HG02885 (cell line): ENCODE measurements around the gene TMEM273.
A peak's percentile ranks its signal among the peaks of the same experiment; 100 is the strongest.
"Not testable (repeated sequence)": the region's sequence is repeated elsewhere in the genome, so short reads cannot be mapped to it uniquely, and the experiment has no call there.

Experiments
- ATAC-seq: cut with Tn5 transposase; IDR thresholded peaks from one replicate; pipeline ENCODE4 v1.9.1; 2021; ENCODE audit warnings: mild to moderate bottlenecking; ENCODE audit not compliant: unreplicated experiment, poor library complexity

The TMEM273 gene

GRCh38 chr10:49207113-49207512, 18.9 kb upstream of the TMEM273 start:
- ATAC-seq = peak; percentile 55

DNA sequence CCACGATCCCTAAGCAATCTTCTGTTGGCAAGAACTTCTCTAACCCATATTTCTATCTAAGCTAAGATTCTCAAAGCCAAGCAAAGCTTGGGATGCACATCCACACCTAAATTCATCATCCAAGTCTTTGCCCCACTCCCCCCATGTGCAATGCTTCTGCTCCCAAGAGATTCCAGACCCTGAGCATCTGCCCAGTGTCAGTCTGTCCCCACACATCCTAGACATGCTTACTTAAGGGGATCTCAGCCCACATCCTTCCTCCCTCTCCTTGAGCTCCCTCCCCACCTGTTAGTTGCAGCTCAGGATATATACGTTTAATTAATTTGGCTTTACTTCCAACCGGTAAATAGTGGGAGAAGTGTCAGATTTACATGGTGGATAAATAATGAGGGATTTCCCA, 17.0 kb upstream of the TMEM273 start:
- no peak for ATAC-seq

- ATAC-seq = no peak
Observed at GRCh38 chr10:49204119-49204518, 15.9 kb upstream of the TMEM273 start.

- no peak for ATAC-seq
Observed at GRCh38 chr10:49202266-49202665, 14.1 kb upstream of the TMEM273 start.

- no peak for ATAC-seq
Observed at GRCh38 chr10:49200854-49201253, 12.7 kb upstream of the TMEM273 start.

GRCh38 chr10:49197171-49197570, 9.0 kb upstream of the TMEM273 start:
- no peak for ATAC-seq

DNA sequence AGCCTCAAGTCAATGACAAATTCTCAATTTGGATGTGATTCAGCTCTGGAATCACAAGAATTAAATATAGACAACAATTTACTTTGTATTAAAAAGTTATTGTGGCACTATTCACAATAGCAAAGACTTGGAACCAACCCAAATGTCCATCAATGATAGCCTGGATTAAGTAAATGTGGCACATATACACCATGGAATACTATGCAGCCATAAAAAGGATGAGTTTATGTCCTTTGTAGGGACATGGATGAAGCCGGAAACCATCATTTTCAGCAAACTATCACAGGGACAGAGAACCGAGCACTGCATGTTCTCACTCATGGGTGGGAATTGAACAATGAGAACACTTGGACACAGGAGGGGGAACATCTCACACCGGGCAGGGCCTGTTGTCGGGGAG, 7.7 kb upstream of the TMEM273 start:
- not testable (repeated sequence) for ATAC-seq

DNA sequence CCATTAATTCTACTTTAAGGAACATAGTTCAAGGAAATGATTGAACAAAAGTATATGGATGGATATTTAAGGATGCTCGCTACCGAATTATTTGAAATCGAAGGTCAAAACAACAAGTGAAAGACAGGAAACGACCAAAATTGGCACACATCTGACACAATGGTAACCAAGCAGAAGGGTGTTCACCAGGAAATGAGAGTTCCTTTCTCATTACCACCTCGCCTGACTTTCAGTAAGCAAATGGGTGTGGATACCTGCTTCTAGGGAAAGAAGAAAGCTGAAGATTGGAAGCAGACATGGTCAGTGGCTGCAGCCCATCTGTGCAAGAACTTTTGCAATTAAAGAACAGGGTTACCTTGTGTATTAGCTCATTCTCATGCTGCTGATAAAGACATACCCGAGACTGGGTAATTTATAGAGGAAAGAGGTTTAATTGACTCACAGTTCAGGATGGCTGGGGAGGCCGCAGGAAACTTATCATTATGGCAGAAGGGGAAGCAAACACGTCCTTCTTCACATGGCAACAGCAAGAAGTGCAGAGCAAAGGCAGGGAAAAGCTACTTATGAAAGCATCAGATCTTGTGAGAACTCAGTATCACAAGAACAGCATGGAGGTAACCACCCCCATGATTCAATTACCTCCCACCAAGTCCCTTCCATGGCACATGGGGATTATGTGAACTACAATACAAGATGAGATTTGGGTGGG, 6.2 kb upstream of the TMEM273 start:
- no peak for ATAC-seq

DNA sequence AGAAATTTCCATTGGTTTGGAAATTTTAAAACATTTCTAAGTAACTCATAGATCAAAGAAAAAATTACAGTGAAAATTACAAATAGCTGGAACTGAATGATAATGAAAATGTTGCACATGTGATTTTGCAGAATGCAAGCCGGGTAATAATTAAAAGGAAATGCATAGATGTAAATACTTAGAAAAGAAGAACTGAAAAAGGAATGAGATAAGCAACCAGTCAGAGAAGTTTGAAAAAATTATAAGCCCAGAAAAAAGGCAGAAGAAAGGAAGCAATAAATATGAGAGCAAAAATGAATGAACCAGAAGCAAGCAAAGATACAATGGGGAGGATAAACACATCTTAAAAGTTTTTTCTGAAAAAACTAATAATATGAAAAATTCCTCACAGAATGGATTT, 3.2 kb upstream of the TMEM273 start:
- ATAC-seq = no peak

DNA sequence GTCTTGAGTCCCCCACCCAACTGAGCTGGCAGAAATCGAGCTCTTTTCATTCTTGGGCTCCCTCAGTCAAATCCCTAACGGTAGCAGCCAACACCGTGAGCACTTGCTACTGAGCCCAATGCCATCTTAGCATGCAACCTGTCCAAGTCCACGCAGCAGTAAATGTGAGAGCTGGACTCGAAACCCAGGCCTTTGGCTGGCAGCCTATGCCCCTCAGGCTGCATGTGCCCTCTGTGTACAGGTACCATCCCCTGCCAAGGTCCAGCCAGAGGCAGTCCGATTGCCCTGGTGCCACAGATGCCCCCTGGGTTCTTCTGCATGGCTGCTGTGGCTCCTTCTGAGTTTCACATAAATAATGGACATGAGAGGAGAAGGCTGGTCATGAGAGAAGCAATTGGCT, 1.2 kb upstream of the TMEM273 start:
- ATAC-seq = no peak

DNA sequence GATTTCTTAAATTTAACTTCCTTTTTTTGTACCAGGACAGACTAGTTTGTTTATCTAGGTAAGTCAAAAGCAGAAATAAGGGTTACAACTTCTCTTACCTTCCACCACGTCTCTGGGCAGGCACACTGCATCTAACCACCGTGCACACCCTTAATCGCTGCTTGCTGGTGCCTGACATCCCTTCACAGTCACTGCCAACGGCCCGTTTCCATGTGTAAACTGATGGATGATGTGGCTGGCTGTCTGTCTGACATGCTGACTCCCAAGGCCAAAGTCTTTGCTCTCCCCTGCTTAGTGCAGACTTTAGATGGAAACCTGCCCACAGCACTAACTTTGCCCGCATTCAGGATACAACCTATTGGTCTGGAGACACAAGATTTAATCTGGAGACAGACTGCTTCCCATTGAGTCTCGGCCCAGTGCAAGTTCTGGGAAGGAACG, 1.1 kb downstream of the TMEM273 start:
- ATAC-seq = no peak

GRCh38 chr10:49186613-49187012, 1.6 kb downstream of the TMEM273 start:
- ATAC-seq = no peak

- ATAC-seq = no peak
Observed at GRCh38 chr10:49185213-49185612, 3.0 kb downstream of the TMEM273 start.

DNA sequence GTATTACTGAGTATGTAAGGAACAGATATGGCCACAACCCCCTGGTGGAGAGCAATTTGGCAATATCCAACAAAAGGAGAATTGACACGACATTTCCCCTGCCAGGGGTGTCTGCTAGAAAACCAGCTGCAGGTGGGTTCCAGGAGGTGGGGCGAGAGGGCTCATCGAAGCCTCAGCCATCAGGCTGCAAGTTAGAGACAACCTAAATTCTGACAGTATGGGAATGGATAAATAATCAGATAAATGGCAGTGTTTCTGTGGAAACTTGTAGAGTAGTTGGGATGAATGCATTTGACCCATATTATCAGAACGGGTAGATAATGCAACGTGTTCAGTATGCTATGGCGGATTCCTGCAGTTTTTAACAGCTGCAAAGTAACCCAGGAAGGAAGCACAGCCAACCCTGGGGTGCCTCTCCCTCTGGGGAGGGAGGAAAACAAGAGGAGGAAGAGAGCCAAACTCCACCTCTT, 3.5 kb downstream of the TMEM273 start:
- ATAC-seq = no peak

GRCh38 chr10:49183596-49184542, 4.3 kb downstream of the TMEM273 start:
- ATAC-seq = no peak

GRCh38 chr10:49182776-49183175, 5.4 kb downstream of the TMEM273 start:
- no peak for ATAC-seq

GRCh38 chr10:49180444-49180860, 7.7 kb downstream of the TMEM273 start:
- no peak for ATAC-seq

DNA sequence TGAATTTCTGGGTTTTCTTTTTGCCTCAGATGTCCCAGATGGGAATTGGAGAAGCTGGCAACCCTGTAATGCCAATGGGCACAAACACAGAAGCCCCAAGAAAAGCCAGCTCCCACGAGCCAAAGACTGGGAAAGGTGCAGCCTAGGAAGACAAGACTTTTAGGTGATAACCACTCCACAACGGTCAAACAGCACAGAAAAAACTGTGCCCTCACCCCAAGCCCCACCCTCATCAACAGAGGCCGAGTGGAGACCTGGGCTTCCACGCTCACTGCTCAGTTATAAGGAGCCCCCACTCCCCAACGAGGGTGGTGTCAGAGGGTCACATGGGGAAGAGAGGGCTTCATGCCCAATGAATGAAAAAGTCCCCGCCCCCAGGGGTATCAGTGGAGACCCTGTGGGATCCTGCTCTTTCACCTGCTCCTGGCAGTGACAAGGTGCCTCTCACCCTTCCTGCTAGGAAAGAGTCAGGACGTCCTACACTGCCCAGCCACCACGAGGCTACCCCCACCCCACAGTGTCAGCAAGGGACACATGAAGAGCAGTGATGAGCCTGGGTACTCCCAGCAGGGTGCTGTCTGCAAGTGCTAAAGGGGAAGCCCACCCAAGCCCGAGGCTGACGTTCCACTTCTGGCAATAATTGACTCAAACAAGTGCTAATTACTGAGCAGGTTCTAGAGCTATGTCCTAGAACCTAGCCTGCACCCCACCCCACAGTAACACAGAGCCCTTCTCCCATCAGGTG, 8.3 kb downstream of the TMEM273 start:
- ATAC-seq = no peak

GRCh38 chr10:49178489-49179471, 9.4 kb downstream of the TMEM273 start:
- no peak for ATAC-seq
